Measurements from ENCODE around the gene PITX3.
"Not testable (repeated sequence)": the region's sequence is repeated elsewhere in the genome, so short reads cannot be mapped to it uniquely, and the experiment has no call there.

Gene PITX3

GRCh38 chr10:102226542-102226870 is 14.8 kb downstream of the PITX3 start:
- no peak for DNase-seq (ENCODE audit: low read depth in 2 of 2)

- DNase-seq (ENCODE audit: low read depth in 2 of 2) = peak; percentile 77 to 78
Observed at GRCh38 chr10:102225646-102226541, 15.4 kb downstream of the PITX3 start, which contains the start of gene ELOVL3. ELOVL3 (plus strand) TSS chr10:102226299; CDS start chr10:102226549, 250 bp downstream.

- no peak for DNase-seq (ENCODE audit: low read depth in 2 of 2)
Observed at GRCh38 chr10:102222797-102223196, 18.5 kb downstream of the PITX3 start.

- DNase-seq (ENCODE audit: low read depth in 2 of 2) = no peak
Observed at GRCh38 chr10:102220612-102221011, 20.7 kb downstream of the PITX3 start.

GRCh38 chr10:102219370-102219769 is 21.9 kb downstream of the PITX3 start:
- DNase-seq (ENCODE audit: low read depth in 2 of 2) = no peak

- not testable (repeated sequence) for DNase-seq (ENCODE audit: low read depth in 2 of 2)
Observed at GRCh38 chr10:102213599-102213998, 27.7 kb downstream of the PITX3 start.

- no peak for DNase-seq (ENCODE audit: low read depth in 2 of 2)
Observed at GRCh38 chr10:102211615-102212299, 29.6 kb downstream of the PITX3 start.

GRCh38 chr10:102208311-102209035 is 32.8 kb downstream of the PITX3 start:
- no peak for DNase-seq (ENCODE audit: low read depth in 2 of 2)

- no peak for DNase-seq (ENCODE audit: low read depth in 2 of 2)
Observed at GRCh38 chr10:102202386-102202785, 38.9 kb downstream of the PITX3 start.

GRCh38 chr10:102200751-102201640 is 40.3 kb downstream of the PITX3 start:
- DNase-seq (ENCODE audit: low read depth in 2 of 2) = no peak

GRCh38 chr10:102198027-102198426 is 43.3 kb downstream of the PITX3 start:
- DNase-seq (ENCODE audit: low read depth in 2 of 2) = no peak

GRCh38 chr10:102196893-102197292 is 44.4 kb downstream of the PITX3 start:
- no peak for DNase-seq (ENCODE audit: low read depth in 2 of 2)

- DNase-seq (ENCODE audit: low read depth in 2 of 2) = no peak
Observed at GRCh38 chr10:102195296-102195870, 45.9 kb downstream of the PITX3 start.

GRCh38 chr10:102191956-102192355 is 49.4 kb downstream of the PITX3 start:
- no peak for DNase-seq (ENCODE audit: low read depth in 2 of 2)

GRCh38 chr10:102188941-102189898 is 52.1 kb downstream of the PITX3 start:
- DNase-seq (ENCODE audit: low read depth in 2 of 2) = not testable (repeated sequence)

- no peak for DNase-seq (ENCODE audit: low read depth in 2 of 2)
Observed at GRCh38 chr10:102188298-102188940, 52.9 kb downstream of the PITX3 start.

- no peak for DNase-seq (ENCODE audit: low read depth in 2 of 2)
Observed at GRCh38 chr10:102185811-102186527, 55.3 kb downstream of the PITX3 start.

GRCh38 chr10:102185272-102185671 is 56.0 kb downstream of the PITX3 start:
- DNase-seq (ENCODE audit: low read depth in 2 of 2) = no peak

- no peak for DNase-seq (ENCODE audit: low read depth in 2 of 2)
Observed at GRCh38 chr10:102184606-102185005, 56.7 kb downstream of the PITX3 start.

Data from fibroblast of skin of left biceps (primary cell).